ENCODE results near the gene CROCC2. TPM values are rescaled to one million over a fixed set of nuclear protein-coding genes. Genes with fewer than 3 reads are reported as not detected.
A peak's percentile ranks its signal among the peaks of the same experiment; 100 is the strongest.

CROCC2 gene
- total and polyA plus RNA-seq, 7 donors = under 0.01 to 0.09 TPM; not detected in 5

DNA sequence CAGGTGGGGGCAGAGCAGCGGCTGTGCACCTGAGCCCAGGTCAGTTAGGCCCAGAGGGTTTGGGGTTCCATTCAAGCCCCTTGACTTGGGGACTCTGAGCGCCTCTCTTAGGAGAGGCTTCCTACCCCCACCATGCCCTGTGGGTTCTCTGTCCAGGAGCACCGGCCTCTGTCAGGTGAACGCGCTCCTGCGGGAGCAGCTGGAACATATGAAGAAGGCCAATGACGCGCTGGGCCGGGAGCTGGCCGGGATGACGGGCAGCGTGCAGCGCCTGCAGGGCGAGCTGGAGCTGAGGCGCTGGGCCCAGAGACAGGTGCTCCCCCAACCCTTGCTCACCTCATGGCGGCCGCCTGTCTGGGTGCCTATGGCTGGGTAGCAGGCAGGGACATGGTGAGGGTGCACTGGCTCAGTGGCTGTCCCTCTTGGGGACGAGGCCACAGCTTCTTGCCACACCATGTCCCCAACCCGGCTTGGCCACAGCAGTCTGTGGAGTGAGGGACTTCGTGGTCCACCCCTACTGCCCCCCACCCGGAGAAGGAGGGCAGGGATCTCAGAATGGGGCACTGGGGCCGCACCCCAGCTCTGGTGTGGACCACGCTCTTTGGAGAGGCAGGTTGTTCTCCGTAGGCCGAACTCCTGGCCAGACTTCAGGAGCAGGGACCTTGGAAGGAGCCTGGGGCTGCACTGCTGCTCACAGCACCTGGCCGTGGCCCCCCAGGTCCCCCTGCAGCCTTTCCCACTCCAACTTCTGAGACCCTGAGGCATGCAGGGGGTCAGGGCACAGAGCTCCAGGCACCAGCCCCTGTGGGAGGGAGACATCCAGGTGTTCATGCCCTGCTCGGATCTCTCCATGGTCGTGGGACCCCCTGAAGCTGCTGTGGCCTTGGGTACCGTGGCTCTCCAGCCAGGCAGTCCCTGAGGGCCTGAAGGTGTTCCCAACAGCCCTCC lies 19.7 kb downstream of the CROCC2 start:
- DNase-seq = peak; percentile 61
- no peak overlapping the region for H3K27ac ChIP-seq
- no peaks in the 10 kb centered on the region for H3K36me3 ChIP-seq
- intact Hi-C loops (cut with DNase I) = no loop called here
- 63 to 88% methylated on average over 29 of the region's 29 CpGs for WGBS, 2 donors
- no peaks in the 10 kb centered on the region for H3K27me3 ChIP-seq
- H3K9me3 ChIP-seq = no peaks in the 10 kb centered on the region
- H3K4me1 ChIP-seq = peaks cover 0 to 5% (median 0%) of the 10 kb centered on the region in 4 donors
- TF ChIP-seq EP300 (IDR thresholded peaks at IDR 0.05) (no peak), POLR2AphosphoS5 (IDR thresholded peaks at IDR 0.05) (no peak), POLR2A (IDR thresholded peaks at IDR 0.05) (no peak)
- TF ChIP-seq, protein P1, sequence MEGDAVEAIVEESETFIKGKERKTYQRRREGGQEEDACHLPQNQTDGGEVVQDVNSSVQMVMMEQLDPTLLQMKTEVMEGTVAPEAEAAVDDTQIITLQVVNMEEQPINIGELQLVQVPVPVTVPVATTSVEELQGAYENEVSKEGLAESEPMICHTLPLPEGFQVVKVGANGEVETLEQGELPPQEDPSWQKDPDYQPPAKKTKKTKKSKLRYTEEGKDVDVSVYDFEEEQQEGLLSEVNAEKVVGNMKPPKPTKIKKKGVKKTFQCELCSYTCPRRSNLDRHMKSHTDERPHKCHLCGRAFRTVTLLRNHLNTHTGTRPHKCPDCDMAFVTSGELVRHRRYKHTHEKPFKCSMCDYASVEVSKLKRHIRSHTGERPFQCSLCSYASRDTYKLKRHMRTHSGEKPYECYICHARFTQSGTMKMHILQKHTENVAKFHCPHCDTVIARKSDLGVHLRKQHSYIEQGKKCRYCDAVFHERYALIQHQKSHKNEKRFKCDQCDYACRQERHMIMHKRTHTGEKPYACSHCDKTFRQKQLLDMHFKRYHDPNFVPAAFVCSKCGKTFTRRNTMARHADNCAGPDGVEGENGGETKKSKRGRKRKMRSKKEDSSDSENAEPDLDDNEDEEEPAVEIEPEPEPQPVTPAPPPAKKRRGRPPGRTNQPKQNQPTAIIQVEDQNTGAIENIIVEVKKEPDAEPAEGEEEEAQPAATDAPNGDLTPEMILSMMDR (IDR thresholded peaks at IDR 0.05) = no peak
- no peak overlapping the region for H3K4me3 ChIP-seq

DNA sequence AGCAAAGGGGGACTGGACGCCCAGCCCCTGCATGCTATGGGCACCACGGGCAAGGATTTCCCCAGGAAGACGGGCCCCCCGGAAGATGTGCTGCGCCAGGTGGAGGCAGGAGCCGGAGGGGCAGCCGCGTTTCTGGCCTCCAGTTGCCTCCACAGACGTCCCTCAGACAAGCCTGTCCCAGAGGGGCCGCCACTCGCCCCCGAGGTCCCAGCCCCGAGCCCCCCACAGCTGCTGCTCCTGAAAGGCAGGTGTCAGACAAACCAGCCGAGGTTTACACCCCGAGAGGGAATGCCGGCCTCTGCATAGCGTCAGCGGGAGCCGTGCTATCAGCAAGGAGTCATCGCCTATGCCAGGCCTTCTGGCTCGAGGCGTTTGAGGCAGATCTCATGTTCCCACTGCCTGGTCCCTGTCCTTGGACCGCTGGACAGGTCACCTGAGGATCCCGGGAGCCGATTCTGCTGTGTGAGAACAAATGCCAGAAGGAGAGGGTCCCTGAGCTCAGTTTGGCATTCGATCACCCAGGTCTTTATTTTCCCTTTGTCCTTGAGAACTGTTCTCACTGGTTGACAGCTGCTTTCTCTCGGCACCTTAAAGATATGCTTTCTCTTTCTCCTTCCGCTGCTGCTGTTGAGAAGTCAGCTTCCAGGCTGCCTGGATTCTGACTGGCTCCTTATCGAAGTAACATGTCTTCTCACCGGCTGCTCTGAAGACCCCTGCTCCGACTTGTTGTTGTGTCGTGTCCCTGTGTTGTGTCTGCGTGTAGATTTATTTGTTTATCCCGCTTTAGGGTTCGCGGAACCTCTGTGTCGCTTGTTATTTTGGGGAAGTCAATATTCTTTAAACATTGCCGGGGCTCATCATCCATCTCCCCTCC lies 20.6 kb downstream of the CROCC2 start:
- WGBS, 2 donors = 52 to 63% methylated on average over 38 of the region's 38 CpGs

DNA sequence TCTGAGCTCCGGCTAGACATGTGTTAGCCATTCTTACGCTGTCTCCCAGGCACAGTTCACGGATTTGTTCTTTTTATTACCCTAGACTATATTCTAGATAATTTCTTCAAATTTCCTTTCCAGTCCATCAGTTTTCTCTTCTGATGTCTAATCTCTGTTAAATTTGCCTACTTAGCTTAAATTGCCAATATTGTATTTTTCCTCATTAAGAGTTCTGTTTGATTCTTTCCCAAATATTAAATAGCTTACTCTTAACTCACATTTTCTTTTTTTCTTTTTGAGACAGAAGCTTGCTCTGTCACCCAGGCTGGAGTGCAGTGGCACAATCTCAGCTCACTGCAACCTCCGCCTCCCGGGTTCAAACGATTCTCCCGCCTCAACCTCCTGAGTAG lies 21.2 kb downstream of the CROCC2 start:
- Histone ChIP-seq H3K4me3 (peak overlapping the region in 1 of 4 donors; percentile 28), H3K27me3 (peaks cover 0 to 8% (median 0%) of the 10 kb centered on the region in 3 donors), H3K4me1 (peaks cover 0 to 5% (median 0%) of the 10 kb centered on the region in 4 donors), H3K27ac (no peak overlapping the region), H3K36me3 (no peaks in the 10 kb centered on the region), H3K9me3 (no peaks in the 10 kb centered on the region)
- TF ChIP-seq EP300 (IDR thresholded peaks at IDR 0.05) (no peak), POLR2A (IDR thresholded peaks at IDR 0.05) (no peak), POLR2AphosphoS5 (IDR thresholded peaks at IDR 0.05) (no peak)
- TF ChIP-seq, protein P1 (IDR thresholded peaks at IDR 0.05) = no peak
- DNase-seq = no peak
- WGBS, 2 donors = 83 to 88% methylated on average over 7 of the region's 7 CpGs
- intact Hi-C loops (cut with DNase I) = no loop called here

More for the DNA sequence above, 20.6 kb downstream of the CROCC2 start:
- Histone ChIP-seq H3K36me3 (no peaks in the 10 kb centered on the region), H3K4me3 (peak overlapping the region in 3 of 4 donors; percentile 8 to 29 (median 28)), H3K4me1 (peaks cover 0 to 5% (median 0%) of the 10 kb centered on the region in 4 donors), H3K27ac (no peak overlapping the region), H3K27me3 (peaks cover 0 to 3% (median 0%) of the 10 kb centered on the region in 3 donors), H3K9me3 (no peaks in the 10 kb centered on the region)
- intact Hi-C loops (cut with DNase I) = no loop called here
- no peak for TF ChIP-seq POLR2AphosphoS5 (IDR thresholded peaks at IDR 0.05)
- no peak for TF ChIP-seq POLR2A (IDR thresholded peaks at IDR 0.05)
- no peak for TF ChIP-seq EP300 (IDR thresholded peaks at IDR 0.05)
- TF ChIP-seq, protein P1 (IDR thresholded peaks at IDR 0.05) = no peak
- DNase-seq = peak; percentile 65

DNA sequence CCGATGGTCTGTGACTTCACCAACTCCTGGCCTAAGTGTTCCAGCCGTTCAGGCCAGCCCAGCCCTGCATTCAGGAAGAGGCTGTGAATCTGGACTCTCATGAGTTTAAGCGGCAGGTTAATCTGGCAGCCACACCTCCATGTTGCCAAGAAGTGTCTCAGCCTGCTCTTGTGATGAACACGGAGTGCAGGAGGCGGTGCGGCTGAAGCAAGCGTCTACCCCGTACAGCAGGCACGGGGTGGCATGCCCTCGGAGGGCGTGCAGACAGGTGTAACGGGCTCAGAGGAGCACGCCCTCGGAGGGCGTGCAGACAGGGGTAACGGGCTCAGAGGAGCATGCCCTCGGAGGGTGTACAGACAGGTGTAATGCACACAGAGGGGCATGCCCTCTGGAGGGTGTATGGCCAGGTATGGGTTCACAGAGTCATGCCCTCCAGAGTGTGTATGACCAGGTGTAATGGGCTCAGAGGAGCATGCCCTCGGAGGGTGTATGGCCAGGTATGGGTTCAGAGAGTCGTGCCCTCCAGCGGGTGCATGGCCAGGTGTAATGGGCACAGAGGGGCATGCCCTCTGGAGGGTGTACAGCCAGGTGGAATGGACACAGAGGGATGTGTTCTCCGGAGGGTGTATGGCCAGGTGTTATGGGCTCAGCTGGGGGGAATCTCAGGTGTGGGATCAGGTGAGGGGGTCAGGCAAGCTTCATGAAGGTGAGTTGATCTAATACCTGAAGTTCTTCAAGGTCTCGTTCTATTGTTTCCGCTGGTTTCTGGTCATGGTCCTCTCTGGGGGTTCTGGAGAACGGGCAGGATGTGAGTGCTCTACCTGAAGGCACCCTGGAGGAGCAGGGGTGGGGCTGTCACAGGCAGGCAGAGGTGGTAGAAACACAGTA lies 22.6 kb downstream of the CROCC2 start:
- 84 to 92% methylated on average over 24 of the region's 24 CpGs for WGBS, 2 donors
- peak; percentile 17 for DNase-seq
- intact Hi-C loops (cut with DNase I) = no loop called here
- peaks cover 0 to 5% (median 0%) of the 10 kb centered on the region in 4 donors for H3K4me1 ChIP-seq
- no peaks in the 10 kb centered on the region for H3K36me3 ChIP-seq
- TF ChIP-seq, protein P1 (IDR thresholded peaks at IDR 0.05) = no peak
- TF ChIP-seq EP300 (IDR thresholded peaks at IDR 0.05) (no peak), POLR2AphosphoS5 (IDR thresholded peaks at IDR 0.05) (no peak), POLR2A (IDR thresholded peaks at IDR 0.05) (no peak)
- H3K27me3 ChIP-seq = peaks cover 0 to 9% (median 0%) of the 10 kb centered on the region in 3 donors
- H3K9me3 ChIP-seq = no peaks in the 10 kb centered on the region
- H3K27ac ChIP-seq = no peak overlapping the region
- no peak overlapping the region for H3K4me3 ChIP-seq

Measured in sigmoid colon (tissue), 7 donors.